BLaER1 (cell line): ENCODE results near the gene DTX3.
"Not testable (repeated sequence)": the region's sequence is repeated elsewhere in the genome, so short reads cannot be mapped to it uniquely, and the experiment has no call there.

Experiments used
- H3K27ac ChIP-seq: shearing (Covaris generic); formaldehyde crosslinking; 2 replicates; pipeline ENCODE4 v1.8.1; 2022
- H3K27me3 ChIP-seq: shearing (Covaris generic); formaldehyde crosslinking; 2 replicates; pipeline ENCODE4 v1.8.1; 2022
- H3K36me3 ChIP-seq: shearing (Covaris generic); formaldehyde crosslinking; 2 replicates; pipeline ENCODE4 v1.8.1; 2022
- H3K4me1 ChIP-seq: shearing (Covaris generic); formaldehyde crosslinking; 2 replicates; pipeline ENCODE4 v1.8.1; 2022
- H3K4me2 ChIP-seq: shearing (Covaris generic); formaldehyde crosslinking; 2 replicates; pipeline ENCODE4 v1.8.1; 2022
- H3K4me3 ChIP-seq: shearing (Covaris generic); formaldehyde crosslinking; 2 replicates; pipeline ENCODE4 v1.8.1; 2022
- H3K9ac ChIP-seq: shearing (Covaris generic); formaldehyde crosslinking; 2 replicates; pipeline ENCODE4 v1.8.1; 2022
- H3K9me3 ChIP-seq: shearing (Covaris generic); formaldehyde crosslinking; 2 replicates; pipeline ENCODE4 v1.8.1; 2022
- H4K20me1 ChIP-seq: shearing (Covaris generic); formaldehyde crosslinking; 2 replicates; pipeline ENCODE4 v1.8.1; 2022
- Cebpa-rat ChIP-seq: shearing (Covaris generic); IDR thresholded peaks from 2 replicates; pipeline ENCODE4 v1.8.1; 2022

DTX3 gene

DNA sequence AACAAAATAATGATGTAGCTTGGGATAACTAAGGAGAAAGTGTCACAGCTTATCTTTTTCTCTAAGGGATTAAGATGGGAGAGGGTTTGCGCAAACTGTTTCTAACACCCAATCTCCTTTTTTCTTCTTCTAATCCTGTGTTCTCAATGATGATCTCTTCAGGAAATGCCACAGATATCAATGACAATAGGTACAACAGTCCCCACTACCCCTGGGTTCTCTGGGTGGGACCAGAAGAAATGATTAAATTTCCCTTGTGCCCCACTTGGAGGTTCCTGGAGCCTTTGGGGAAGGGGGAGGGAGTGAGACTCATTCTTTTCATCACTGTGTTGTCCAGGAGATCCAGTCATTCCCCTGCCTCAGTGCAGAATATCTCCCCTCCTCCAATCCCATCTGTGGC lies 22.2 kb upstream of the DTX3 start:
- Histone ChIP-seq H3K4me3 (no peak overlapping the region), H3K27me3 (0 out of 2 replicates have a peak, but pooled peaks cover 8% of the 10 kb centered on the region), H3K4me1 (no peaks in the 10 kb centered on the region), H3K36me3 (no peaks in the 10 kb centered on the region), H3K27ac (no peak overlapping the region), H3K9ac (no peak overlapping the region), H3K9me3 (no peaks in the 10 kb centered on the region), H3K4me2 (no peak overlapping the region), H4K20me1 (no peaks in the 10 kb centered on the region)
- no peak for TF ChIP-seq Cebpa-rat

DNA sequence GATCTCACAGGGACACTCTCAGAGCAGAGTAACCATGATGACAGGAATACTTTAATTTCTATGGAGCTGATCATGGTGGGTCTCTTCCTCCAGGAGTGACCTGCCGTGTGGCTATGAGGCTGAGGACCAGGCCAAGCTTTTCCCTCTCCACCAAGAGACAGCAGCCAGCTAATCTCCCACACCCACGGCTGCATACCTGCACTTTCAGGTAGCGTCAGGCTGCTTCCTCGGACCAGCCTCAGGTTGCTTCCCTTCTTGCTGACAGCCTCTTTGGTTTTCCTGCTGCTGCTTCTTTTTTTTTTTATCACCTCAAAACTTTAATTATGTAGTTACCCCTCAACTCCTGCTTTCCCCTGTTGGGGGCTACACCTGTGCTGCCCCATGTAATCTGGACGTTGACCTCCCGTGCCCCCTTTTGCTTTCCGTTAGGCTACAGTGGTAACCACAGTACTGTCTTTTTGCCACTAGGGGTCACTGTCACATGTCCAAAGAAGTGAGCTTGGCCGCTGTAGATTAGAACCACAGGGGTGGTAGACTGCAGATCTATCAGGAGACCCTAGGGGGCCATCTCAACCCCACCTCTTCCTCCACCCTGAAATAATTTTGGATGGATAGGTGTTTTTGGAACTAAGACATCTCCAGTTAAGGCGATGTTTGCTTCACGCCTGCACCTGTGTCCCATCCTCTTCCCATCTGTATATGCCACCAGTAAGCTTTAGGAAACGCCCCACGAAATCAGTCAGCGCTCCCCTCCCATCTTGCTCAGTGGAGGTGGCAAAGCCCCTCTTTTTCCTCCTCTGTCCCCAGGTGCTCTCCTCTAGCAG lies 21.4 kb upstream of the DTX3 start:
- no peak overlapping the region for H3K4me2 ChIP-seq
- TF ChIP-seq Cebpa-rat, result no peak
- H3K36me3 ChIP-seq, result no peaks in the 10 kb centered on the region
- H3K27me3 ChIP-seq, result 0 out of 2 replicates have a peak, but pooled peaks cover 8% of the 10 kb centered on the region
- no peaks in the 10 kb centered on the region for H4K20me1 ChIP-seq
- H3K27ac ChIP-seq, result no peak overlapping the region
- no peak overlapping the region for H3K9ac ChIP-seq
- H3K4me1 ChIP-seq, result no peaks in the 10 kb centered on the region
- H3K4me3 ChIP-seq, result no peak overlapping the region
- H3K9me3 ChIP-seq, result no peaks in the 10 kb centered on the region

DNA sequence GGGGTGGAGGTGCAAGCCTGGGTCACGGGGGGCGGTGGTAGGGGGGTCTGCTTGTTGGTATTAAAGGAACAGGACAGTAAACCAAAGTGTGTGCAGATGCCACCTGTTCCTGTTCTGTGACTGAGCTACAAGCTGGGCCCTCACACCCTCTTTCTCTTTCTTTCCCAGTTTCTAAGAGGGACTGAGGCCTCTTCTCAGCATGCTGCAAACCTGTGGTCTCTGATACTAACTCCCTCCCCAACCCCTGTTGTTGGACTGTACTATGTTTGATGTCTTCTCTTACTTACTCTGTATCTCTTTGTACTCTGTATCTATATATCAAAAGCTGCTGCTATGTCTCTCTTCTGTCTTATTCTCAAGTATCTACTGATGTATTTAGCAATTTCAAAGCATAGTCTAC lies 20.6 kb upstream of the DTX3 start:
- Histone ChIP-seq H3K27ac (no peak overlapping the region), H3K4me3 (no peak overlapping the region), H4K20me1 (no peaks in the 10 kb centered on the region), H3K27me3 (0 out of 2 replicates have a peak, but pooled peaks cover 8% of the 10 kb centered on the region), H3K9ac (no peak overlapping the region), H3K36me3 (no peaks in the 10 kb centered on the region), H3K4me2 (no peak overlapping the region), H3K9me3 (no peaks in the 10 kb centered on the region), H3K4me1 (no peaks in the 10 kb centered on the region)
- TF ChIP-seq Cebpa-rat, result no peak

DNA sequence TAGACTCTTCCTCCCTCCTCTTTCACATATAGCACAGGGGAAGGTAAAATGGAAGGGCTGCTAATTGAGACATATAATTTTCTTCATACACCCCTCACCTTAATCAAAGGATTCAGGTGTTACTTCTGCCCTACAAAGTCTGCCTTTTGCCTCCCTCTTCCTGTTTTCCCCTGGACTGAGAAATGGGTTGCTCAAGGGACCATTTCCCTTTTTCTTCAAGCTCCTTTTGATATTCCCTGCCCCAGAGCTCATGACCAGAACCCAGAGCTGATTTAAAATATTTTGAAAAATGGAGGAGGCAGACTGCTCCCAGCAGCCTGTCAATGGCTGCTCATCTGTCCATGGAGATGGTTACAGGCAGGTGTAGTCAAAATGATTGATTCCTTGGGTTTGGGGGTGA lies 19.9 kb upstream of the DTX3 start:
- Histone ChIP-seq H3K4me2 (no peak overlapping the region), H3K4me1 (no peaks in the 10 kb centered on the region), H3K27ac (no peak overlapping the region), H3K9ac (no peak overlapping the region), H3K36me3 (no peaks in the 10 kb centered on the region), H4K20me1 (no peaks in the 10 kb centered on the region), H3K9me3 (no peaks in the 10 kb centered on the region), H3K4me3 (no peak overlapping the region), H3K27me3 (0 out of 2 replicates have a peak, but pooled peaks cover 8% of the 10 kb centered on the region)
- no peak for TF ChIP-seq Cebpa-rat

DNA sequence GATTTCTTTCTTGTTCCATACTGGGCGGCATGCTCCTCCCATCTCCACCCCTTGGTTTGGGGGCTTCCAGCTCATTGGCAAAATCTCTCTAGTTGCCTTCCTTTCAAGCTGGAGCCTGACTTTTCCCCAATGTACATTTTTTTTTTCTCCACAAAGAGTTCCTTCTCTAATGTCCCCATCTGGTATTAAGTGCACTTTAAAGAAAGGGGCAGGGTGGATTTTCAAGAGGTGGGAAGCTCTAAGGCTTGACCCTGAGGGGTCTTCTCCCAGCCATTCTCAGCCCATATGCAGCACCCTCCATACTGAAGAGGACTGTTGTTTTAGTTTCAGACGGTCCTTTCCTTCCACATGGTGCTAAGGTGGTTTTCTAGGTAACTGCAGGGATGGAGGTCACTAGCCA lies 19.5 kb upstream of the DTX3 start:
- H3K4me1 ChIP-seq, result peaks cover 1% of the 10 kb centered on the region
- no peak overlapping the region for H3K27ac ChIP-seq
- H3K36me3 ChIP-seq, result no peaks in the 10 kb centered on the region
- no peak overlapping the region for H3K4me2 ChIP-seq
- no peak for TF ChIP-seq Cebpa-rat
- H3K9me3 ChIP-seq, result no peaks in the 10 kb centered on the region
- no peak overlapping the region for H3K4me3 ChIP-seq
- H4K20me1 ChIP-seq, result no peaks in the 10 kb centered on the region
- H3K9ac ChIP-seq, result no peak overlapping the region
- peaks cover 8% of the 10 kb centered on the region; the same call in 1 of the 2 replicates for H3K27me3 ChIP-seq

DNA sequence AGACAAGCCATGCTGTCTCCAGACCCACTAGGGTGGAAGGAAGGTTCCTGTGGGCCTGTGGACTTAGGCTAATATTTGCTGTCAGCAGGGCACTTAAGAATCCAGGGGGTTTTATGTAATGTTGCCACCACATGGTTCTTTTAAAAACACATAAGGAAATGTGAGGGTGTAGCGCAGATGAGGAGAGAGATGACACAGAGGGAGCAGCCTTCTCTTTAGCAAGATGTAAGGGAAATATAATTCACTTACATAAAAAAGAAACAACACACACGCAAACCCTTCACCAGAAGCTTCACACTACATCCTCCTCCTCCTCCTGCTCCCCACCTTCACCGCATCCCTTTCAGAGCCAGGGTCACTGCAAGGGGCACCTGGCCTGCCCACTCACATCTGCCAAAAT lies 18.5 kb upstream of the DTX3 start:
- Histone ChIP-seq H3K36me3 (no peaks in the 10 kb centered on the region), H4K20me1 (no peaks in the 10 kb centered on the region), H3K27ac (no peak overlapping the region), H3K4me1 (peaks cover 11% of the 10 kb centered on the region), H3K4me2 (no peak overlapping the region), H3K9ac (no peak overlapping the region), H3K4me3 (no peak overlapping the region), H3K9me3 (no peaks in the 10 kb centered on the region; the same call in 1 of the 2 replicates), H3K27me3 (peaks cover 18% of the 10 kb centered on the region)
- no peak for TF ChIP-seq Cebpa-rat

DNA sequence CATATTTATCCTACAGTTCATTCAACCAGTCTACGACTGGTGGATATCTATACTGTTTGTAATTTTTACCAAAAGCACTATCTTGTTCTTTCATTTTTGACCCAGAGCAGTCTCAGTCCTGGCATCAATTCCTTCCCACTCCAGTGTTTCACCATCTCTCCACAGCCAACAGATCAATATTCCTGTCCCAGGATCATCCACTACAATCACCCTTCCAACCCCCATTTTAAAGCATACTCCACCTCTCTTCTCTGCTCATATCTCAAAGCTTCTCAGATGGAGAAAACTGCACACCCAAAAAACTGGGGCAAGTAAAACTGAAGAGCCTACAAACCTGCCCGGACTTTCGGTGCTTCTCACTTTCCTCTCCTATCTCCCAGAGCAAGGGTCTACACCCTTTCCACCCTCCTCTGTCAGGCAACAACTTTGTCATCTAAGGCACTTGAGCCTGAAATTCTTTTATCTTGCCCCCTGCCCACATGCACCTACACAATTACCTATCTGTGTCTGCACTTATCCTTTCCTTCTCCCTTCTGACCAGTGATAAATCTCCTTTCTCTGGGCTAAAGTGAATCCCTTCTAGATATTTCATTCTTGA lies 17.7 kb upstream of the DTX3 start:
- no peak overlapping the region for H3K4me3 ChIP-seq
- no peak overlapping the region for H3K4me2 ChIP-seq
- H3K9me3 ChIP-seq, result no peaks in the 10 kb centered on the region; the same call in 1 of the 2 replicates
- no peak overlapping the region for H3K9ac ChIP-seq
- peaks cover 19% of the 10 kb centered on the region for H3K4me1 ChIP-seq
- no peaks in the 10 kb centered on the region for H4K20me1 ChIP-seq
- peaks cover 26% of the 10 kb centered on the region for H3K27me3 ChIP-seq
- no peak overlapping the region for H3K27ac ChIP-seq
- TF ChIP-seq Cebpa-rat, result no peak
- no peaks in the 10 kb centered on the region for H3K36me3 ChIP-seq

DNA sequence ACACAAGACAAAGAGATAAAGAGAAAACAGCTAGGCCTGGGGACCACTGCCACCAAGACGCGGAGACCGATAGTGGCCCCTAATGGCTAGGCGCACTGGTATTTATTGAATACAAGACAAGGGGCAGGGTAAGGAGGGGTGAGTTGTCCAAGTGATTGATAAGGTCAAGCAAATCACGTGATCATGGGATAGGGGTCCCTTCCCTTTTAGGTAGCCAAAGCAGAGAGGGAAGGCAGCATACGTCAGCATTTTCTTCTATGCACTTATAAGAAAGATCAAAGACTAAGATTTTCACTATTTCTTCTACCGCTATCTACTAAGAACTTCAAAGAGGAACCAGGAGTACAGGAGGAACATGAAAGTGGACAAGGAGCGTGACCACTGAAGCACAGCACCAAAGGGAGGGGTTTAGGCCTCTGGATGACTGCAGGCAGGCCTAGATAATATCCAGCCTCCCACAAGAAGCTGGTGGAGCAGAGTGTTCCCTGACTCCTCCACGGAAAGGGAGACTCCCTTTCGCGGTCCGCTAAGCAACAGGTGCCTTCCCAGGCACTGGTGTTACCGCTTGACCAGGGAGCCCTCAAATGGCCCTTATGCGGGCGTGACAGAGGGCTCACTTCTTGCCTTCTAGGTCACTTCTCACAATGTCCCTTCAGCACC lies 15.5 kb upstream of the DTX3 start:
- Histone ChIP-seq H3K4me1 (peaks cover 21% of the 10 kb centered on the region), H3K27me3 (peaks cover 30% of the 10 kb centered on the region)
- H3K36me3 ChIP-seq, H3K9ac ChIP-seq, H3K4me2 ChIP-seq, H3K4me3 ChIP-seq, H3K27ac ChIP-seq, H3K9me3 ChIP-seq, H4K20me1 ChIP-seq: not testable (repeated sequence)

DNA sequence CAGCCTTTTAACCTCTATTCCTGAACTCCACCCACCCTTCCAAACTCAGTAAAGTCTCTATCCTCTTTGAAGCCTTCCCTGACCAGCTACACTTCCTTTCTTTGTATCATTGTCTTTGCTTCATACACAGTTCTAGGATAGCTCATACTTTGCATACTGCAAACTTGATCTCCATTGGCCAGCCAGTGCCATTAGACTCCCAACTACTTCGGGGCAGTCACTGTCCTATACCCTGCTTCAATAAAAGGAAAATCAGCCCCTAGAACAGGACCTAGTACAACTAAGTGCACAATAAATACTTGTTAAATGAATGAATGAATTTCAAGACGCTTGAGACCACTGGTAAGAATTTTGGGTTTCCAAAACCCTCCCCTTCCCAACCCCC lies 14.2 kb upstream of the DTX3 start:
- peaks cover 3% of the 10 kb centered on the region; the same call in 1 of the 2 replicates for H3K36me3 ChIP-seq
- H4K20me1 ChIP-seq, result no peaks in the 10 kb centered on the region
- peak overlapping the region; percentile 97 for H3K4me2 ChIP-seq
- H3K27me3 ChIP-seq, result peaks cover 22% of the 10 kb centered on the region
- peaks cover 21% of the 10 kb centered on the region for H3K4me1 ChIP-seq
- H3K27ac ChIP-seq, result no peak overlapping the region
- TF ChIP-seq Cebpa-rat, result no peak
- peak overlapping the region; percentile 74 for H3K4me3 ChIP-seq
- H3K9ac ChIP-seq, result peak overlapping the region; percentile 69
- H3K9me3 ChIP-seq, result no peaks in the 10 kb centered on the region; the same call in 1 of the 2 replicates
